CD4-positive, alpha-beta T cell treated with Interferon alpha-2 for 1 hour (primary cell): ENCODE results near the gene IRX2.

Source experiments
- DNase-seq, 2 donors: peaks; one replicate each; pipeline ENCODE4 v3.0.0-alpha.2; 2020 to 2022

The IRX2 gene

DNA sequence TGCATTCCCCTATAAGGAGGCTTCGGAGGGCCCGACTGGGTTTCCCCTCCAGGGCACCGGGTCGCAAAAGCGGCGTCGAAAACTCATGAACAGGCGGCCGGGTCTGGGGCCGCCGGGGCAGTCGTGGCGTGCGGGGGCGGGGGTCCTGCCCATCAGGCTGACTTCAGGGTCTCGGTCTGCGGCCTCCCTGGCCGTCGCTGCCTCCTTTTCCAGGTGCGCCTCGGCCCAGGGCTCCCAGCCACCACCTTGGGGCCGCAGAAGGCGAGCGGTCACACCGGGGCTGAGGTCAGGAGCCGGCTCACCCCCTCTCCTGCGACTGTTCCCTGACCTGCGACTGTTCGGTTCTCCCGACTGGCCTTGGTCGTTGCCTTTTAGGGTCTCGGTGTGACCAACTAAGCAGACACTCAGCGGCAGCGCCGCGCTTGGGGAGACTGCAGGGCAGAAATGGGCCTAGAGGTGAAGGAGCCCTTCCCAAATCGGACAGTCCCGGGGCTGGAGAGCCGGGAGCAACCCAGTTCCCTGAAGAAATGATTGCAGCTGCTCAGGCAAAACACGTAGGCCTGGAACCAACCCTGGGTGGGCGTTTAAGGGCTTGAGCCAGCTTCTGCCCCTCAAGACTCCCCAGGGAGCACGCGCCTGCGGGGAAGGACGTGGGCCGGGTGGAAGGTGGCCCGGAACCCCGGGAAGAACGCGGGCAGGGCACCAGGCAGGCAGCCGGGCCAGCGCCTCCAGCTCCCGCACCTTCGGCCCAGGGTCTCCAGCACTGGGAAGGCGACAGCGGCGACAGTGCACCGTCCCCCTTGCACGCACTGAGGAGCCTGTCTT, 11.2 kb downstream of the IRX2 start:
- no peak for DNase-seq

DNA sequence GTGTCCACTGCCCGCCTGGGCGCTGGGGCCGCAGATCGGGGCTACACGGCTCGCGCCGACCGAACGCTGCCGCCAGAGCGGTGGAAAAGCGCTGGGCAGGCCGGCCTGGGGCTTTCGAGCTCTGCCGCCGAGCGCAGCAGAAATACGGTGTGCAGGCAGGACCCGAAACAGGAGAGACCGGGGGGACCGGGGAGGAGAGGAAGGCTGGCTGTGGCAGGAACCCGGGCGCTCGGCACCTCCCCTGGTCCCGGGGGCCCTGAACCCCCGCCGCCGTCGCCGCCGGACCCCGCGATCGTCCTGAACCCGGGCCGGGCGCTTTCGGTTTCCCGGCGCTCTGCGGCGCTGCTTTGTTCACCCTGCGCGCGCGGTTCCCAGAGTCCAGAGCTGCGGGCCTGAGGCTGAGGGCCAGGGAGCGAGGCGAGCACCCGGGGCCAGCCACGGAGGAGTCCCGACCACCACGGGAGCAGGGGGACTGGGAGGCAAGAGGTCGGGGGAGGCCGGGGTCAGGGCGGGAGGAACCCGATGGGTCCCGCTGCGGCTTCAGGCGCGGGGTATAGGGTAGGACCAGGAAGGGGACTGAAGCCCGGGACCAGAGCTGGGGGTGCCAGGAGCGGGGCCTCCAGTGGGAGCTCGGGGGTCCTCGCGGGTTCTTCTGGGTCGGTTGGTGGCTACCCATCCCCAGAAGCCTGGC, 12.0 kb downstream of the IRX2 start:
- no peak for DNase-seq

DNA sequence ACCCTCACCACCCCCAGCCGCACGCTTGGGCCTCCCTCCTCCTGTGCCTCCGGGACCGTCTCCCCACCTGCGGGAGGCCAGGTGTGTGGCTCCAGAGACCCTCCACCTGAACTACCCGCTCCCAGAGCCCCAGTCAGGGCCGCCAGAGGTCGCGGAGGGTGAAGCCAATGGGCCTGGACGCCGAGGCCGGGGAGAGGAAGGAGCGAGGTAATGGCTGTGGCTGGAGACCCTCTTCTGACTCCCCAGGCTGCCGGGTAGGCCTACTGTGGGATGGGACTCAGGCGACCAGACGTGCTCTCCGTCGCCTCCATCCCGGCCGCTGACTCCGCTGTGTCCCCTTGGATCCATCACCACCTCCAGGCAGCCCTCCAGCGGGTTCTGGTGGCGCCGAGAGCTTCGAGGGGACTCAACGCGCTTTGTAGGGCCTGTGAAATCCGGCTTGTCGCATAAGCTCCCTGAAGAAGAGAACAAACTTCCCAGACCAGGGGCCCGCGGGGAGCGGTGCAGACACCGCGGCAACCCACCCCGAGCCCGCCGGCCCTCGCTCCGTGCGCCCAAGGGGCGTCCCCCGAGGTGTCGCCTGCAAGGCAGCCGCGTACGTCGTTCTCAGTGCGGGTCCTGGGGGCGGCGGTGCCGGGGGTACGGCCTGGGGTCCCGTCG, 12.6 kb downstream of the IRX2 start:
- DNase-seq = no peak

DNA sequence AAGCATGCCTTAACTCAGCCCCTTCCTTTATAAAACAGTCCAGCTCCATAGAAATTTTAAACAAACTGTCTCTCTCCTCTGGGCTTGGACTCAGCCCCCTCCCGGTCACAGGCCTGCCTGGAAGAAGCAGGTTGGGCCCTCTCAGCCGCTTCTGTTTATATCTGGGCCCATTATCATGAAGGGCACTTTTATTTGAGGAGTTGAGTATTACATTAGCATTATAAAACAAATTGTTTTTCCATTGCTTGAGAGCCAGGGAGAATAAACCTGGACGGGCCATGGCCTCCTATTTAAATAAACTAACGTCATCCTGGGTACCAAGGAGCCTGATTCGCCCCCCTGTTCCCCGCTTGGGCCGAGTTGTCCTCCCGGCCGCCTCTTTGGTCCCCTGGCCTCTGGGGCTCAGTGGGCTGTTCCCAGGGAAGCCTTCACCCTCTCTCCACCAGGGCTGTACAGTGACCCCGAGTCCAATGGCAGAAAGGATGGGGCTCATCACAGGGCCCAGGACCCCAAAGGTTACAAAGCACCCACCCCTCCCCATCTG, 13.2 kb downstream of the IRX2 start:
- no peak for DNase-seq

DNA sequence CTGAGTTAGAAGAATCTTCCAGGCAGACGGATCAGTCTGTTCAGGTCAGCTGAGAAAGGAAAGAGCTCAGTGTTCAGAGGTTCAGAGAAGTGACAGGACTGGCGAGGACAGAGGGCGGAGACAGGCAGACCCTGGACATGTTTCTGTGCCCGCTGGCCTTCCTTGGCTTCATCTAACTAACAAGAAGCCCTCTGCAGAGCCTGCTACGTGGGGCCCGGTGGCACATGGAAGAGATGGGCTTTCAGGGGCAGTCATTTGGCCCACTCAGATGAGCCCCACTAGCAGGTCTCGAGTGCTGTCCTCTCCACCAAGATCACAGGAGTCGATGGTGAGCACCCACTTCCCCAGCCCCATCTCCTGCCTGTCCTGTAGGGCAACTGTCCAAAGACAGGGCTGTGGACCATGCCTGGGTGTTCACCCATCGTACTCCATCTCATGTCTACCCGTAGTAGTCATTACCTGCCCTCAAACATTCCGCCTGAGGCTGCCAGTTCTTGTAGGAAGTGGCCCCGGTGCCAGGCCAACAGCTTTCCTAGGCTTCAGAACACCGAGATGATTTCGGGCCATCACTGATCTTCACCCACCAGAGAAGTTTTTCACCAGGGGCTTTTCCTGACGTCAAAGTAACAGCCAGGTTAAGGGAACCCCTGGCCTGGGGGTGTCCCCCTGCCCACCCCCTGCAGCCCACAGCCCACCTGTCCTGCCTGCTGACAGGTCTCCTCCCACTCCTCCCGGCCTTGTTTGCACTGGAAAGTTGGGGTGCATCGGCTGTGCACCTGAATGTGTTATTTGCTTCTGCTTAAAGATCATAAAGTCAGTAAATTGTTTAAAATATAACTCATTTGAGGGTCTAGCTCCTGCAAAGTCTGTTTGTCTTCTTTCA, 14.0 kb downstream of the IRX2 start:
- DNase-seq = no peak

DNA sequence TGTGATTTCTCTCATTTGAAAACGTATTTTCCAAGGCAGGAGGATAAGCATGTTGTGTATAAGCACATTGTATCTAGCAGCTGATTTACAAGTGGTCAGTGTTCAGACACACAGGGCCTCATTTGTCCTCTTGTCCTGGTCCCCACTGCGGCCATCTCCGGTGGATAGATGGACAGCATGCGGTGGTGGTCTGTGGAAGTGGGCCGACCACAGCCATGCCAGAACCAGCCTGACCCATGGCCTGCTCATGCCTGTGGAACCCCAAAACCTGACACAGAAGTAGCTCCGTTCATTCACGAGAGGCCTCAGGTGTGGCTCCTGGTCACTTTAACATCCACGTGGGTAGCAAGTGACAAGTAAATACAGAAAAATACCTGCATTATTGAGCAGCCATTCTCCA, 14.6 kb downstream of the IRX2 start:
- DNase-seq = no peak

DNA sequence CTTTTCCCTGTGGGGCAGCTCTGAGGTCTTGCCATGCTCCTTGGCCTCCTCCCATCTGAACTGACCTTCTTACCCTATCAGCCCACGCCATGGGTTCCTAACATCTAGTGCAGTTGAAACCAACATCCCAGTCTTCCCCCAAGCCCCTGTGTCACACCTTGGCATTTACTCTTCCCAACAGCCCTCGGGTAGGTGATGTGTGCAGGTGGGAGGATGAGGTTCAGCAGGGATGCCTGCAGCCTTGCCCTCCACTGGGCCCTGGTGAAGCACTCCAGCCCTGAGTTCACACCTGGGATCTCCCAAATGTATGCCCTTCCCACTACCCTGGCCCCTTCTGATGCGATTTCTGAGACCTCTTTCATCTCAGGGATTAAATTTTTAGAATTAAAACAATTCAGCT, 15.5 kb downstream of the IRX2 start:
- no peak for DNase-seq

DNA sequence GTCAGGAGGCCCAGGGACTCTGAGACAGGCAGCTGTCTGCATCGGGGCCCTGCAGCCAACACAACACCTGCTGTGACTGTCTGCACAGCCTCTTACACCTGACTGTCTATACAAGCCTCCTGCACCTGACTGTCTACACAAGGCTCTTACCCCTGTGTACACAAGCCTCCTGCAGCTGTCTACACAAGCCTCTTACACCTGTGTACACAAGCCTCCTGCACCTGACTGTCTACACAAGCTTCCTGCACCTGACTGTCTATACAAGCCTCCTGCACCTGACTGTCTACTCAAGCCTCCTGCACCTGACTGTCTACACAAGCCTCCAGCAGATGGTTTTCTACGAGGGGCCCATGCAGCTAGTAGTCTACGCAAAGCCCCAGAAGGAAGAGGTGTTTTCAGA, 18.6 kb downstream of the IRX2 start:
- no peak for DNase-seq

DNA sequence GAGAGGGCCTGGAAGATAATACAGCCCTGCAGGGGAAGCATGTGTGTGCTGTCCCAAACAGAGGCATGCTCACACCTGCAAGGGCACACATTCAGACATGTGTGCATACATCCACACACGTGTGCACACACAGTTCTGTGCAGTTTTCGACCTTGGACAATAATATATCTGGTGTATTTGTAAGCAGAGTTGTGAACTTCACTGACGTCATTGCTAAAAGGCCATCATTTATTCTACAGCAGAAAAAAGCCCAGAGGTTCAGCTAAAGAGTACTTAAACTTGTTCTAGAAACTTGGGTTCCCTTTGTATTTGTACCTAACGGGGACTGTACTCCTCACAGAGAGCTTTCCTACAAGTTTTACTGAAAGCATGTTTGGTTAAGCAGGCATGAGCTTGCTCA, 19.5 kb downstream of the IRX2 start:
- no peak for DNase-seq

DNA sequence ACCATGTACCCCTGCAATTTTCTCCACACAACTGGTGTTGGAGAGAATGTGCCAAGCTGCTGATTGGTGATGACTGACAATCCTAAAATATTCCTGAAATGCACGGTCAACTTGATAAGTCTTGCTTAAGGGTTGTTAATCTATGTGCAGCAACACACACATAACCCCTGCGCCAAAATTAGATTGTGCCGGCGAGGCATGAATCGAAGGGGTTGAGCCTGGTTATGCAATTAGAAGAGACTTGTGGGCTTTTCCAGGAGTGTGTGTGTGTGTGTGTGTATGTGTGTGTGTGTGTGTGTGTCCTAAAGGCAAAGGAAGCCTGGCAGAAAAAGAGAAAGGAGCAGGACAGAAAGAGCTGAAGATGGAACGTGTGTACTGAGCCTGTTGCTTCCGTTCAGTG, 22.3 kb downstream of the IRX2 start:
- no peak for DNase-seq

DNA sequence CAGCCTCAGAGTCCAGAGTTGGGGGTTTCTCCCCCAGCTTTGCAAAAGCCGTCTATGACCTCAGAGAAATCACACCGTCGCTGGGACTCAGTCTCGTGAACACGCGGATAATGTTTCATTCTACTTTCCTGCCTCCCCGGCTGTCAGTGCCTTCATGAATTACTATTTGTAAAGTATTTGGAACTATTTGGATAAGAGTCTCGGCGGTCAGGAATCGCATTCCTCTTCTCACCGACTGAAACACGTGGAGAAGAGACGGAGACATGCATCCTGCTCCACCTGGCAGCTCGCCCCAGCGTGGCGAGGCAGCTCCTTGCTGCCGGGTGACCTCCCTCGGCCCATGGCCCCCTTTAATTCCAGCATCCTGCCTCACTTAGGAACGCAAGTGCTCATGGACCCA, 23.9 kb downstream of the IRX2 start:
- no peak for DNase-seq

DNA sequence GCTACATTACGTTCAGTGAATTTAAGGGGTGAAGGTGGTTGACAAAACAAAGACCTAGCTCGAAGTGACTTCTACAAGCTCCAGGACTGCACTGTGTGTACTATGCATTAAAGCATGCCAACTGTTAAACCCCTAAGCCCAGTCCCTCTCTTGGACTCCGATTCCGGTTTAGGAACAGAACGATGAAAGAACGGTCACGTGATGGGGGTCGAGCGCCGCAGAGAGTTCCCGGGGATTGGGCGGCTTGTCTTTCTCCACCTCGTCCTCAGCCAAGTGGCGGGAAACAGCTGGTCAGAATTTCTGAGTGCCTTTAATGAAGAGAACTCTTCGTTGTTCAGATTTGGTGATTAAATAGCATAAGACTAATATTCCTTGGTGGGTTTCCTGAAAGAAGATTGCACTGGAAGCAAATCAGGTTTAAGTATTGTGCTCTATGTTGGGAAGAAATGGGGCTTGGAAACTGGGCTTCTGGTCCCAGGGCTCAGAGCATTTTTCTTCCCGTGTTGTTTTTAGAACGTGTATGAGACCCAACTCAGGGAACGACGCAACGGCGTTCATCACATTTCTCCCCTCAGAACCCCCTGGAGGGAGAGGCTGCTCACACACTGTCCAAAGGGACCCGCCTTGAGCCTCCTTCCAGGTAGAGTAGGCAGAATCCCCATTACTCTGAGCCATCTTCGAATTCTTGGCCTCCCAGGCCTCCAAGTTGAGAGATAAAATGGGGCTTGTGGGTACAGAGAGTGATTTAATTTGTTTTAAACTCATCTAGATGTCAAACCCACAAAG, 25.3 kb downstream of the IRX2 start:
- DNase-seq = no peak

DNA sequence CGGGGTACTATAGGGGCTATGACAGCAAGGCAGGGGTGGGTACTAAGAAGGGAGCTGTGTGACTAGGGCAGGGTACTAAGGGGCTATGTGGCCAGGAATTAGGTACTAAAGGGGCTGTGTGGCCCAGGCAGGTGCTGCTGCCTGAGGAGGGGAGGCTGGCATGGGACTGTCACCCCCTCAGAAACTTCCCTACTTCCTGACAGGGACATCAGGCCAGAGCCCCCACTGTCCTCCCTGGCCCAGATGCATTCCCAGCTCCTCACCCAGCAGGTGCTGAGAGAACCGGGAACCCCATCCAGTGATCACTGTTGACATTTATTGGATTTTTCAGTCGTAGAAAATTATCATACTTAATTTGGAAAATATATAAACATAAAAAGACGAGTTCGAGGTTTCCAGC, 26.6 kb downstream of the IRX2 start:
- no peak for DNase-seq

DNA sequence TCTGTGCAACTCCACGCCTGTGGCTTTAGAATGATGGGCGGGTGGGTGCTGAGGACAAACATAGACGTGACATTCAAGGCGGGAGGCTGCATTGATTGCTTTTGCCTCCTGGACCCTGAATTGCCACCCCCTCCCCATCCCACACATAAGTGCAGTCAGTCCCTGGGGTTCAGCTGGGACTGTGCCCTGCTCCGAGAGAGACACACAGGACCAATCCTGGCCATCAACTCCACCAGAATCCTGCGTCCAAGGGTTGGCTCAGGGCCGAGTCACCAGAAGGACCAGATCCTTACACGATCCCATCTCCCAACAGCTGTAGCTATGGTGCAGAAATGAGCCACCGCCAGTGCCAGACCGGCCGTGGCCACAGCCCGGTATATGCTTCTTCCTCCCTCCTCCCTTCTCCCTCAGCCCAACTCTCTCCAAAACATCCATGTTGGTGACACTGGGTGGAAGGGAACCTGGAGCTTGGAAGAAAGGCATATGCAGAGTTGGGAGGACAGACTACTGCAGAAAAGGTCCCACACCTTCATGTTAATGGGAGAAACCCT, 27.4 kb downstream of the IRX2 start:
- DNase-seq = no peak

DNA sequence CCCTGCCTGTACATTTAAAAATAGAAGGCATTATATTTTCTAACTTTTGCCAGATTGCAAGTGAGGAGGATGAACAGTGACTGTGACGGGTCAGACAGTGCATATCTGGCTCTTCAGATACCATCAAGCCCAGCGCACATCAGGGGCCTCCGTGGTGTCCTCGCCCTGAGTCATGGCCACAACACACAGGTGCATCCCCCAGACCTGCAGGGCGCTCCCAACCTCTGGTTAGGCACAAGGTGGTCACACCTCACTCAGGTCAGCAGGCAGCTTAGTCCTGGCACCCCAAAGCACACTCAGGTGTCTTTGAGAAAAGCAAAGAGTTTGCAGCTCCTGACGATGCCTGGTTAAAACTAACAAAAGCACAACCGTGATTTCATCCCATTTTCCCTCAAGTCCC, 28.6 kb downstream of the IRX2 start:
- DNase-seq = no peak

DNA sequence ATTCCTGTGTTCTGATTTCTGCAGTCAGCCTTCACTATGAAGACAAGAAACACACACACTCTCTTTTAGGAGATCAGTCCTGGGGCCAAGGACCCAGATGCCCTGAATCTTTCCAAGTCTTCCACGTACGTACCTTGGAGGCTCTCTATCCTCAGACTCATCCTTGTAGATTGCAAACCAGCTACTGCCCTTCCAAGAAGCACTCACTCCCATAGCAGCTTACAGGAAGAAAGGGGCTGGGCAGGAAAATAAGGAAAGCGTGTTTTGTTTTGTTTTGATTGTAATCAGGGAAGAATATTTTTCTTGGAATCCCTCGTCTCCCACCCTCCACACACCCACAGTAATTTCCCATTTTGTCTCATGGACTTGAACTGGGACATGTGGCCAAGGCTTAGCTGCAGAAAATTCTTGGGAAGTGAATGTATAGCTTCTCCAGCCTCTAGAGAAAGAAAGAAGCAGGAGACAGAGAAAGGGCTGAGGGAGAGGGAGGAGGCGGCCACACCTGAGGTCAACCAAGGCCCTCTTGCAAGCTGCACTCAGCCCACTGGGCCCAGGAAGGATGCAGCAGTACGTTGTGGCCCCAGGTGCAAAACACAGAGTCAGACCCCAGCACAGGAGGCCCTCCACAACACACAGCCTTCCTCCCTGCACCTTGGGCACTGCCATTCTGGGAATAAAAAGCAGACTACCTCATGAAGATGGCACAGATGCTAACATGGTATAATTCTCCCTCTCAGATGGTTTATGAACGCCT, 29.9 kb downstream of the IRX2 start:
- DNase-seq = no peak

DNA sequence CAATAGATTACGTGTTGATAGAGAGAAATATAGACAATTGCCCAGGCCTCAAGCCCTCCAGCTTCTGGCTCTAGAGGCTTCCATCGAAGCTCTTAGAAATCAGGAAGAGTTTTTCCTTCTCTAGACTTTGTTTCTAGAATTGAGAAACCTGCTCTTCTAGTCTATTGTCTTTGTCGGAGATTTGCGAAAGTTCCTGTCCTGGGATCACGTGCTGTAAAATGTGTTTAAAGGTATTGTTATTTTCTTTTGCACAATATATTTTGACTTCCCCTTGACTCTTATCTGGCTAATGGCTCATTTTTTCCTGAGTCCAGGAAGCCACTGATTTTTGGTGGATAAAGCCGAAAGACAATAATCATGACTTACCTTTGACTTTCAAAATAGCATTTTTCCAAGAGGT, 32.1 kb downstream of the IRX2 start:
- no peak for DNase-seq

DNA sequence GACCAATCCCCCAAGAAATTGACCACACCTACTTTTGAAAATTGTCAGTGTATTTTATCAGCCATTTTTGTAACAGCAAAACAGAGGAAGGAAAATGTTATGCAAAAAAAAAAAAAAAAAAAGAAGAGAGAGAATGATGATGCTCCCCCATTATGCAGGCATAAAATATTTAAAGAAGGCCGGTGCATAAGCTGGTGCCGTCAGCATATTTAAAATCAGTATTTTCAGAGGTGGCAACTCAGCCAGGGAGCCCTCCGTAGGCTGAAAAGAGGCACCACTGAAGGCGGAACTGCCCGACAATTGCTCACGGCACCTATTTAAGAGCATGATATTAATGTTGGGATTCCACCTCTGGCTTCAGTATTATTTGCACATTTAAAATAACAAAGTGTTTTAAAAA, 33.4 kb downstream of the IRX2 start:
- no peak for DNase-seq

DNA sequence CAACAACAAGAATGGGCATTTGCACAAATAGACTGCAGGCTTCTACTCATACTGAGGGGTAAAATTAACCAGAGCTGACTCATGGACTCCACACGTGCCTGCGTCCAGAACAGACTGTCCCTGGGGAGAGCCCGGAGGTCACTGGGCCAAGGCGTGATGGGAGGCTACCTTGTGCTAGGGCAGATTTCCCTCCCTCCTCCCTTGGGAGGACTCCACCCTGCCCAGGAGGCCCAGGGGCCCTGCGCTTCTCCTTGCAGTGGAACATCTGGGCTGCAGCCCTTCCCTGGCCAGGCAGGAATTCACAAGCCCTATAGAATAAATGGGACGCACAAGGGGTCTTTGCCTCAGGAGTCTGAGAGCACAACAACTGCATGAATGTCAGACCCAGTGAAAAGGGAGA, 35.6 kb downstream of the IRX2 start:
- DNase-seq = no peak

DNA sequence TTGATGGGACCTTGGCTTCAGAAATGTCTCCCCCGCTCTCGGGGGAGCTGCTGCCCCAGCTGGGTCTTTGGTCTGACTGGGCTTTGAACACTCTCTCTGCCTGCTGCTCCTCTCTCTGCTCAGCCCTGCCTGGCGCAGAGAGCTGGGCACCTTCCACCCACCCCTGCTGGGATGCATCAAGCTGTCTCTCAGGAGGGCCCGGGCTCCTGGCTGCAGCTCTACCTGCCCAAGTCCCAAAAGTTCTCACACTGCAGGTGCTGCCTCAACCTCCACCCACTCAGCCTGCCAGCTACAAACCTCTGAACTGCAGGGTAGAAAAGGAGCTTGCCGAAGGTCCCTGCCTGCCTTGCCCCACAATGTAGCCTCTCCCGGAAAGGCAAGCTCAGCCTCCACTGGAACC, 36.7 kb downstream of the IRX2 start:
- DNase-seq = no peak

DNA sequence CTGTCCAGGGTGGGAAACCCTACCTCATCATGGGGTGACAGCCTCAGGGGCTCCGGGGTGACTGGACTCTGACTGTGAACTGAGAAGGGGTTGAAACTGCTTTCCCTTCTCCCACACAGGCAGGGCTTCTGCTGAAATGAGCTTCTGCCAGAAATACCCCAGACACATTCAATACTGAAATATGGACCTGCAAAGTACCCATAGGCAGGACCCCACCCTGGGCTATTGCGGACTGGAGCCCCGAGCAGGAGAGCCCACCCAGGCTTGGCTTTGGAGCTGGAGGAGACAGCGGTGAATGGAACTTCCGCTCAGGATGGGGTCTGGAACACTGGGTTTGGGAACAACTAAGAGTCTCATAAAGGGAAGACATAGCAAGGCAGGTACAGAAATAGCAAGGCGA, 37.5 kb downstream of the IRX2 start:
- no peak for DNase-seq
